Natural killer cell (primary cell): ENCODE data around the gene CAMK2B. TPM values are rescaled to one million over a fixed set of nuclear protein-coding genes. Genes with fewer than 3 reads are reported as not detected.
A peak's percentile ranks its signal among the peaks of the same experiment; 100 is the strongest.

Experiments
- ATAC-seq, 3 donors: fragments of 150-1000 bp in 2 of 3; fragments of 200-7000 bp in 1 of 3; cut with Tn5 transposase; 1 replicate in 1 of 3; 2 replicates in 2 of 3; pipeline ENCODE4 v1.10.0; 2021; ENCODE audit warnings: mild to moderate bottlenecking in 2 of 3, moderate library complexity in 2 of 3
- DNase-seq, 2 donors: peaks; one replicate each; pipeline versions ENCODE4 v3.0.0 to v3.0.0-alpha.2; 2013 to 2021; ENCODE audit warnings: mixed read lengths in 1 of 2
- H3K27ac ChIP-seq: one replicate; pipeline ENCODE4 v1.5.1; 2013; ENCODE audit warnings: mild to moderate bottlenecking, low read length
- H3K27me3 ChIP-seq: one replicate; pipeline ENCODE4 v1.6.1; 2013; ENCODE audit warnings: low read length; ENCODE audit not compliant: control insufficient read depth, insufficient read depth
- H3K36me3 ChIP-seq: one replicate; pipeline ENCODE4 v1.6.1; 2013; ENCODE audit warnings: low read length; ENCODE audit not compliant: control insufficient read depth, insufficient read depth
- H3K4me1 ChIP-seq: one replicate; pipeline ENCODE4 v1.6.1; 2013; ENCODE audit warnings: low read length; ENCODE audit not compliant: control insufficient read depth, insufficient read depth
- H3K4me3 ChIP-seq: one replicate; pipeline ENCODE4 v1.5.1; 2013; ENCODE audit warnings: low read length
- H3K9me3 ChIP-seq: one replicate; pipeline ENCODE4 v1.6.1; 2013; ENCODE audit warnings: low read length; ENCODE audit not compliant: control insufficient read depth, insufficient read depth
- H3K27ac Mint-ChIP-seq, 2 donors: one replicate each; pipeline ENCODE4 v1.8.0; 2022; ENCODE audit warnings: mild to moderate bottlenecking in 2 of 2, mixed read lengths in 2 of 2, moderate library complexity in 1 of 2
- H3K27me3 Mint-ChIP-seq, 2 donors: one replicate each; pipeline ENCODE4 v1.8.0; 2022; ENCODE audit warnings: low read depth in 2 of 2, mixed read lengths in 2 of 2
- H3K36me3 Mint-ChIP-seq: one replicate; pipeline ENCODE4 v1.8.0; 2022; ENCODE audit warnings: mixed read lengths
- H3K4me1 Mint-ChIP-seq, 2 donors: one replicate each; pipeline ENCODE4 v1.8.0; 2022; ENCODE audit warnings: mixed read lengths in 2 of 2
- H3K4me3 Mint-ChIP-seq: one replicate; pipeline ENCODE4 v1.8.0; 2022; ENCODE audit warnings: mild to moderate bottlenecking, moderate library complexity, mixed read lengths
- H3K9me3 Mint-ChIP-seq, 2 donors: one replicate each; pipeline ENCODE4 v1.8.0; 2022; ENCODE audit warnings: mixed read lengths in 2 of 2
- WGBS: methylation state at CpG from one replicate; pipeline ENCODE4 v1.1.7; 2013; ENCODE audit warnings: missing lambda C conversion rate; ENCODE audit not compliant: insufficient coverage; 5-methylcytosine and 5-hydroxymethylcytosine counted together
- intact Hi-C: fragments of 100-400 bp; cut with micrococcal nuclease; formaldehyde crosslinking; loops from one replicate; pipeline ENCODE4 v1.14.2; 2022
- total RNA-seq, 4 donors: library from RNA; stranded (reverse); fragments of 120-200 nt in 1 of 4; gene quantifications; one replicate each; pipeline versions ENCODE4 v1.2.3 to v1.2.4, GENCODE V29; 2013 to 2022
- TF ChIP-seq, protein P1 (sequence below): fragments of 200-600 bp; IDR thresholded peaks from one replicate; pipeline ENCODE4 v1.8.0; 2022; ENCODE audit warnings: antibody characterized with exemption

Gene CAMK2B
- total RNA-seq, 3 donors from 2014 or later (not counting 1 experiment from before 2014, with no cell fraction given): 0.70 TPM; not detected in 2

DNA sequence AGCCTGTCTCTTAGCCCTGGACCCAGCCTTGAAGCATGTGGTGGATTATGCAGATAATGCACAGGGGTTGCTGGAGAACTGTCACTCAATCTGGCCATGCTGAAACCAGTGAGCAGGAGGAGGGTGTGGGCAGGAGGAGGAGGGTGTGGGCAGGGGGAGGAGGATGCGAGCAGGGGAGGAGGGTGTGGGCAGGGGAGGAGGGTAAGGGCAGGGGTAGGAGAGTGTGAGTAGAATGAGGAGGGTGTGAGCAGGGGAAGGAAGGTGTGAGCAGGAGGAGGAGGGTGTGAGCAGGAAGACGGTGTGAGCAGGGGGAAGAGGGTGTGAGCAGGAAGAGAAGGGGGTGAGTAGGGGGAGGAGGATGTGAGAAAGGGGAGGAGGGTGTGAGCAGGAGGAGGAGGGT lies 18.8 kb downstream of the CAMK2B start:
- Mint-ChIP-seq H3K27me3 (peaks cover 3 to 14% of the 10 kb centered on the region in 2 donors), H3K27ac (peak overlapping the region; percentile 45 to 74)

DNA sequence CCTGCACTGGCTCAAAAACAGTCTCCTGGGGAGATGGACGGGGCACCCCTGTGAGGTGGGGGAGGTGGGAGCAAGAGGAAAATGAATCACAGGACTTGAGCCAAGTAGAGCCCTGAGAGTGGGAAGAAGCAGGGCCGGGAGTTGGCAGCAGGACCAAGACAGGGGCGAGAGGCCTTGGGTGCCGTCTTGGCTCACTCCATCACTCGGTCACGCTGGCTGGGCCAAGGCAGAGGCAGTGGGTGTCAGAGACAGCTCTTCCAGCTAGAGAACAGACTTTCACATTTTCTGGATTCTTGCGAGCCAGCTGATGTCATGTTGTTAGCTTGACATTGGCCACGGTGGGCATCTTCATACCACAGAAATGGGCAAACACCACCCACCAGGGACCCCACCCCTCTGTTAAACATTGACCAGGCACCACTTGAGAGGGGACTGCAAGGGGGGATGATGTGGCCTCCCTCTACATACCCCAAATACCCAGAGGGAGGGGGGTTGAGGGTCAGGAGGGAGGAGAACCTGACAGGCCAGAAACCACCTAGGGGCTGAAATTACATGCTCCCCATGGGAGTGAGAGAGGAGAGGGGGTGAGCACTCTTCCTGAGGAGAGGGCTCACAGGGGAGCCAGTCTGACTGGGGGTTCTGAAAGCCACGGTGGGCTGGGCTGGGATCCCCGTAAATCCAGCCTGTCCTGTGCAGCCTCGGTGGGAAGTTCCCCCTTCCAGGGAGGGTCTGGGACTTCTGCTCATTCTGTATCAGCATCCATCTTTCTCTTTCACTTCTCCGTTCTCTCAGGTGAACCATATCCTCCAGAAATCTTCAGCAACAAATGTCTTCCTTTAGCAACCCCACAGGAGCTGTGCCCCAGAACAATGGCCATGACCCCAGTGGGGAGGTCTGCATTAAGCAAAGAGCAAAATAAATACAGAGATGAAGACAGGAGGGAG lies 19.6 kb downstream of the CAMK2B start:
- TF ChIP-seq, protein P1, sequence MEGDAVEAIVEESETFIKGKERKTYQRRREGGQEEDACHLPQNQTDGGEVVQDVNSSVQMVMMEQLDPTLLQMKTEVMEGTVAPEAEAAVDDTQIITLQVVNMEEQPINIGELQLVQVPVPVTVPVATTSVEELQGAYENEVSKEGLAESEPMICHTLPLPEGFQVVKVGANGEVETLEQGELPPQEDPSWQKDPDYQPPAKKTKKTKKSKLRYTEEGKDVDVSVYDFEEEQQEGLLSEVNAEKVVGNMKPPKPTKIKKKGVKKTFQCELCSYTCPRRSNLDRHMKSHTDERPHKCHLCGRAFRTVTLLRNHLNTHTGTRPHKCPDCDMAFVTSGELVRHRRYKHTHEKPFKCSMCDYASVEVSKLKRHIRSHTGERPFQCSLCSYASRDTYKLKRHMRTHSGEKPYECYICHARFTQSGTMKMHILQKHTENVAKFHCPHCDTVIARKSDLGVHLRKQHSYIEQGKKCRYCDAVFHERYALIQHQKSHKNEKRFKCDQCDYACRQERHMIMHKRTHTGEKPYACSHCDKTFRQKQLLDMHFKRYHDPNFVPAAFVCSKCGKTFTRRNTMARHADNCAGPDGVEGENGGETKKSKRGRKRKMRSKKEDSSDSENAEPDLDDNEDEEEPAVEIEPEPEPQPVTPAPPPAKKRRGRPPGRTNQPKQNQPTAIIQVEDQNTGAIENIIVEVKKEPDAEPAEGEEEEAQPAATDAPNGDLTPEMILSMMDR: no peak
- no peak for ATAC-seq
- Mint-ChIP-seq H3K4me3 (no peak overlapping the region), H3K4me1 (peaks cover 0 to 7% of the 10 kb centered on the region in 2 donors), H3K27ac (peak overlapping the region; percentile 45 to 74), H3K9me3 (no peaks in the 10 kb centered on the region), H3K36me3 (no peaks in the 10 kb centered on the region), H3K27me3 (peaks cover 5 to 14% of the 10 kb centered on the region in 2 donors)
- Histone ChIP-seq H3K9me3 (peaks cover 6% of the 10 kb centered on the region), H3K27me3 (peaks cover 10% of the 10 kb centered on the region), H3K36me3 (no peaks in the 10 kb centered on the region), H3K27ac (no peak overlapping the region), H3K4me1 (peaks cover 17% of the 10 kb centered on the region), H3K4me3 (no peak overlapping the region)
- intact Hi-C loops: no loop called here
- DNase-seq: no peak
- 89% methylated on average over 12 of the region's 12 CpGs for WGBS

More for the DNA sequence above, 18.8 kb downstream of the CAMK2B start:
- intact Hi-C loops: no loop called here
- 36% methylated on average over 2 of the region's 2 CpGs for WGBS
- Histone ChIP-seq H3K27ac (peak overlapping the region; percentile 17), H3K9me3 (peaks cover 6% of the 10 kb centered on the region), H3K4me1 (peaks cover 17% of the 10 kb centered on the region), H3K27me3 (peaks cover 10% of the 10 kb centered on the region), H3K4me3 (no peak overlapping the region), H3K36me3 (no peaks in the 10 kb centered on the region)
- DNase-seq (no peak), ATAC-seq (peak in 2 of 3 donors; percentile 18 to 29)
- TF ChIP-seq, protein P1: no peak
- no peak overlapping the region for H3K4me3 Mint-ChIP-seq
- H3K36me3 Mint-ChIP-seq: no peaks in the 10 kb centered on the region
- peaks cover 0 to 7% of the 10 kb centered on the region in 2 donors for H3K4me1 Mint-ChIP-seq
- H3K9me3 Mint-ChIP-seq: no peaks in the 10 kb centered on the region

DNA sequence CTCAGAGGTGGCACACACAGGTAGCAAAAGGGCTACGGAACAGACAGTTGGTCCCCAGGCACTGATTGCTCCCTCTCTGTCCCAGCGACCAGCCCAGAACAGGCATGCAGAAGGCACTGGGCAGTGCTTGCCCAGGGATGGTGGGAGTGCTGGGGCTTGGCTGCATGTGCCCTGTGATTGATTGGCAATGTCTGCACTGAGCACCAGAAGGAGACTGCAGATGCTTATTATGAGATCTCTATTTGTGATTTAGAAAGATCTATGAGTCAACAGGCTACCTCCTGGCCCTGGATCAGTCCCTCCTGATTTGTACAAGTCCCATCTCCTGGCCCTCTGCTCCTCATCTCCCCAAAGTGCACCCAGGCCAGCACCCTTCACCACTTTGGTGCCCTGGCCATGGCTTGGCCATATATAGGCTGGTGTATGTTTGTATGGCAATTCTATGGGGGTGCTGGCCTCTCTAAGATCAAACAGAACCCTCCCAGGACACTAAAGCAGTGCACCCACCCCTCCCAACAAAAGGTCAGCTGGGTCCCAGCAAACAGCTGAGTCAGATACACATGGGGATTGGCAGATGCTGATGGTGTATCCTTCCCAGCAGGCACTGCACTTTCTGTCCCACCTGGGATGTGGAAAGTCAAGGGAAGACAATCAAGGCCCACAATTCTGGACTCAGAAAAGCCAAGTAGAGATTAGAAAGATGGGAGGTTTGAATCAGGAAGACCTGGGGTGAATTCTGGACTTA lies 30.9 kb downstream of the CAMK2B start:
- peaks cover 35 to 54% of the 10 kb centered on the region in 2 donors for H3K27me3 Mint-ChIP-seq

More for the DNA sequence above, 30.9 kb downstream of the CAMK2B start:
- no peaks in the 10 kb centered on the region for H3K4me1 Mint-ChIP-seq
- Histone ChIP-seq H3K4me3 (no peak overlapping the region), H3K9me3 (no peaks in the 10 kb centered on the region), H3K36me3 (no peaks in the 10 kb centered on the region), H3K4me1 (no peaks in the 10 kb centered on the region), H3K27me3 (peaks cover 4% of the 10 kb centered on the region), H3K27ac (no peak overlapping the region)
- TF ChIP-seq, protein P1: no peak
- DNase-seq (no peak), ATAC-seq (no peak)
- H3K27ac Mint-ChIP-seq: no peak overlapping the region
- H3K9me3 Mint-ChIP-seq: no peaks in the 10 kb centered on the region
- H3K36me3 Mint-ChIP-seq: no peaks in the 10 kb centered on the region
- intact Hi-C loops: no loop called here
- WGBS: 79% methylated on average over 2 of the region's 2 CpGs
- no peak overlapping the region for H3K4me3 Mint-ChIP-seq
